Measurements from ENCODE around the gene CFAP57. TPM values are rescaled to one million over a fixed set of nuclear protein-coding genes. Genes with fewer than 3 reads are reported as not detected.

CFAP57 gene
- total RNA-seq, 1 donor from 2014 or later: 4.8 TPM

DNA sequence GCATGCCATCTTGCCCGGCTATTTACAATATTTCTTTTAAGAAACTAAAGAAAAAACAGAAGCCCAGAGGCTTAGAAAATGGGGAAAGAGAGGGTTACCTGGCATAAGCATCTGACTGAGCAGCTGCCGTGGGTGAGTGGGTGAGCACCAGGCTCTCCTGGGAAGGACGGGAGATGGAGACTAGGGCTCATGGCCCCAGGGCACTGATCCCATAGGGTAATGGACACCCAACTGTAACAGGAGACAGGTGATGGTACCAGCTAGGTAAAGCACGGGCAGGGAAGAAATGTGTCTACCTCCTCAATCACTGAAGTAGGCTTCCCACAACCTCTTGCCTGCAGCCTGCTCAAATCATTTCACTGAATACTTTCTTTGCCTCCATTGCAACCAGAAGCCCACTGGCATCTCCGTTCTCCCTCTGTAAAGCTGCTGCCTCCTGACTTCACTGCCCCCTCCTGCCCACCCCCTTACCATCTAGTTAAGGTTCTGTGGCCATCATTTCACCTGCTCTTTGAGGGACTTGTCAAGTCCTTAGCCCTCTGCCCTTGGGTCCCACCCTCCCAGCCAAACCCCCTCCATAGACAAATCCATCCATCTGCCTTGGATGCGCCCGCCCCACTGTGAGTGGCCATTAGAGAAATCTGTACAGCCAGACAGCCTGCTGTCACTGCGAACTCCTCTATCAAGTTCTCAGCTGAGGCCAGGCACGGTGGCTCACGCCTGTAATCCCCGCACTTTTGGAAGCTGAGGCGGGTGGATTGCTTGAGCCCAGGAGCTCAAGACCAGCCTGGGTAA lies 103.9 kb downstream of the CFAP57 start:
- Histone ChIP-seq H3K36me3 (ENCODE audit: control insufficient read depth, insufficient read depth, low read length) (no peaks in the 10 kb centered on the region), H3K27me3 (ENCODE audit: control insufficient read depth, insufficient read depth, low read length) (peaks cover 2% of the 10 kb centered on the region), H3K4me3 (ENCODE audit: low read depth, low read length) (no peak overlapping the region)
- DNase-seq (ENCODE audit: low read depth): no peak
- TF ChIP-seq, protein P1, sequence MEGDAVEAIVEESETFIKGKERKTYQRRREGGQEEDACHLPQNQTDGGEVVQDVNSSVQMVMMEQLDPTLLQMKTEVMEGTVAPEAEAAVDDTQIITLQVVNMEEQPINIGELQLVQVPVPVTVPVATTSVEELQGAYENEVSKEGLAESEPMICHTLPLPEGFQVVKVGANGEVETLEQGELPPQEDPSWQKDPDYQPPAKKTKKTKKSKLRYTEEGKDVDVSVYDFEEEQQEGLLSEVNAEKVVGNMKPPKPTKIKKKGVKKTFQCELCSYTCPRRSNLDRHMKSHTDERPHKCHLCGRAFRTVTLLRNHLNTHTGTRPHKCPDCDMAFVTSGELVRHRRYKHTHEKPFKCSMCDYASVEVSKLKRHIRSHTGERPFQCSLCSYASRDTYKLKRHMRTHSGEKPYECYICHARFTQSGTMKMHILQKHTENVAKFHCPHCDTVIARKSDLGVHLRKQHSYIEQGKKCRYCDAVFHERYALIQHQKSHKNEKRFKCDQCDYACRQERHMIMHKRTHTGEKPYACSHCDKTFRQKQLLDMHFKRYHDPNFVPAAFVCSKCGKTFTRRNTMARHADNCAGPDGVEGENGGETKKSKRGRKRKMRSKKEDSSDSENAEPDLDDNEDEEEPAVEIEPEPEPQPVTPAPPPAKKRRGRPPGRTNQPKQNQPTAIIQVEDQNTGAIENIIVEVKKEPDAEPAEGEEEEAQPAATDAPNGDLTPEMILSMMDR (IDR thresholded peaks at IDR 0.05; ENCODE audit: insufficient read depth, low read length, poor library complexity, severe bottlenecking): no peak

DNA sequence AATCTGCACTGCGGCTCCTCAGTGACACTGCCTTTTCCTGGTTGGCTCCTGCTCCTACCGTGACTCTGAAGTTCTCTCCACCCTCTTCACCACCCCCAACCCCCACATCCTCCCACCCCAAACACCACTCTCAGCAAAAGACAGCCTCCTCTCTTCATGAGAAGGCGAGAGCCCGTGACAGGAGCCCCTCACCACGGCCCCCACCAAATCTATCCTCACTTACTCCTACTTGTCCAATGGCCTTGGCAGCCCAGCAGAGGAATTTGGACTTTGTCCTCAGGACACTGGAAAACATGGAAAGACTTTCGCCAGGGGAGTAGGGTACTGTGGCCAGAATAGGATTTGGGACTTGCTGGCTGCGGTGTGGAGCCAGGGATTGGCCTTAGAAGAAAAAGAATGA lies 104.5 kb downstream of the CFAP57 start:
- no peak for DNase-seq (ENCODE audit: low read depth)
- H3K4me3 ChIP-seq (ENCODE audit: low read depth, low read length): no peak overlapping the region
- no peaks in the 10 kb centered on the region for H3K27me3 ChIP-seq (ENCODE audit: control insufficient read depth, insufficient read depth, low read length)
- no peaks in the 10 kb centered on the region for H3K36me3 ChIP-seq (ENCODE audit: control insufficient read depth, insufficient read depth, low read length)
- TF ChIP-seq, protein P1 (IDR thresholded peaks at IDR 0.05; ENCODE audit: insufficient read depth, low read length, poor library complexity, severe bottlenecking): no peak

DNA sequence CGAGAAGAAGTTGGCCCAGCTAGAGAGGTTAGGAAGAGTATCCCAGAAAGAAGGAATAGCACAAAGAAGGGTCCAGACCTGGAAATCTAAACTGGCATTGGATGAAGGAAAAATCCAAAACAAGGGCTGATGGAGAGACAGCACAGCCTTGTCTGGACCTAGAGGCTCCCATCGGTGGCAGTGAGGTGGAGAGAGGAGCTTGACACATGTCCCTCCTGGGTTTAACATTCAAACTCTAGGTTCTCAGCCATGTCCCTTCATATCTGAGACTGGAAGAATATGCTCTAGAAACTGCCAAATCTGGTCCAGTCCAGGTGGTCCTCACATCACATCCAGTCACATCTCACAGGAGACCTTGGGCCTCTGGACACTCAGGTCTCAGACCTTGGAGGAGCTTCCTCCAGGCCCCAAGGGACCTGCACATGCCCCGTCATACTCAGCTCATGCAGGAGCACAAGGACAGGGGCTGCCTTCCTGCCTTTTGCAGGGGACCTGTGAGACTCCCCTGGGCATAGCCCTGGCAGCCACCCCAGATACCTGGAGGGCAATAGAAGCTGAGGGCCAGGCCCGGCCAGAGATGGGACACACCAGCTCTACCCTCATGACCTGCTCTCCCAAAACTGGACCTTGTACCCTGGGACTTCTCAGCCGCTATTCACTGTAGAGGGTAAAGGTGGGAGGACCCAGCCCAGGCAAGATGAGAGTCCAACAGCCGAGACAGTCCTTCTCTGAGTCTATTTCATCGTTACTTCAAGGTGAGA lies 105.2 kb downstream of the CFAP57 start:
- Histone ChIP-seq H3K36me3 (ENCODE audit: control insufficient read depth, insufficient read depth, low read length) (no peaks in the 10 kb centered on the region), H3K4me3 (ENCODE audit: low read depth, low read length) (no peak overlapping the region), H3K27me3 (ENCODE audit: control insufficient read depth, insufficient read depth, low read length) (no peaks in the 10 kb centered on the region)
- TF ChIP-seq, protein P1 (IDR thresholded peaks at IDR 0.05; ENCODE audit: insufficient read depth, low read length, poor library complexity, severe bottlenecking): no peak
- DNase-seq (ENCODE audit: low read depth): no peak

DNA sequence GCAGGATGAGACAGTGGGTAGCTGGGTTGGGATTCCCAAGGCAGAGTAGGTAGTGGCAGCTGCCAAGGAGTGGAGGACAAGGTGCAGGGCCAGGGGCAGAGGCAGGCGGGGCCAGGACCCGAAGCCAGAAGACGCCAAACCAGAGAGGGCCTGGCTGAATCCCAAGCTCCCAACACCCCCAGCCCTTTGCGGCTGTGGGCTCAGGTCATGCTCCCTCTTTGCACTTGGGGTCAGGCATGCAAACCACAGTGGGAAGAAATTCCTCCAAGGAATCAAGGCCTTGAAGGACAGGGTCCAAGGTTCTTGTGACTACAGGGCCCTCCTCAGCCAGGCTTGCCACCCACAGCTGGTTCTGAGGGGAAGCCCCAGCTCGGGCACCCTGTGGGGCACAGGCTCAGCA lies 107.0 kb downstream of the CFAP57 start:
- TF ChIP-seq, protein P1 (IDR thresholded peaks at IDR 0.05; ENCODE audit: insufficient read depth, low read length, poor library complexity, severe bottlenecking): no peak
- Histone ChIP-seq H3K36me3 (ENCODE audit: control insufficient read depth, insufficient read depth, low read length) (no peaks in the 10 kb centered on the region), H3K27me3 (ENCODE audit: control insufficient read depth, insufficient read depth, low read length) (no peaks in the 10 kb centered on the region), H3K4me3 (ENCODE audit: low read depth, low read length) (no peak overlapping the region)
- DNase-seq (ENCODE audit: low read depth): no peak

DNA sequence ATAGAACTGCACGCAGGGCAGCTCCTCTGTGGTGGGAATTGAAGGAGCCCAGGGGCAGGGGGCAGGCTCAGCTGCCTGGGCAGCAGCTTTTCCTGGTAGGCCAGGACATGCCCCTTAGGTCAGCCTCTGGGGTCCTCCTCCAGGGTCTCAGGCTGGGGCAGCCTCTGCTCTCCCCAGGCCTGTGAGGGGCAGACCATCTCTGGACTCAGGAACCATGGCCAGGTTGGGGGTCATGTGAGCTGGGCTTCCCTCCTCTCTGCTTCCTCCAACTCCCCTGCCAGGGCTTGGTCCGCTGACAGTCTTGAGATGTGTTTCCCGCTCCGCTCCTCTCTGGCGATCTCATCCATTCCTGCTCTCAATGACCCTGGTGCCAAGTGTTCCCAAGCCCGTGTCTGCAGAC lies 107.5 kb downstream of the CFAP57 start:
- H3K27me3 ChIP-seq (ENCODE audit: control insufficient read depth, insufficient read depth, low read length): peaks cover under 1% of the 10 kb centered on the region
- no peak overlapping the region for H3K4me3 ChIP-seq (ENCODE audit: low read depth, low read length)
- no peak for DNase-seq (ENCODE audit: low read depth)
- TF ChIP-seq, protein P1 (IDR thresholded peaks at IDR 0.05; ENCODE audit: insufficient read depth, low read length, poor library complexity, severe bottlenecking): no peak
- H3K36me3 ChIP-seq (ENCODE audit: control insufficient read depth, insufficient read depth, low read length): no peaks in the 10 kb centered on the region

All from kidney epithelial cell (primary cell).